Measurements from ENCODE around the gene BEST1. TPM values are rescaled to one million over a fixed set of nuclear protein-coding genes. Genes with fewer than 3 reads are reported as not detected.
A peak's percentile ranks its signal among the peaks of the same experiment; 100 is the strongest.

The BEST1 gene
- total RNA-seq, 1 donor from 2014 or later, result 4.5 TPM

DNA sequence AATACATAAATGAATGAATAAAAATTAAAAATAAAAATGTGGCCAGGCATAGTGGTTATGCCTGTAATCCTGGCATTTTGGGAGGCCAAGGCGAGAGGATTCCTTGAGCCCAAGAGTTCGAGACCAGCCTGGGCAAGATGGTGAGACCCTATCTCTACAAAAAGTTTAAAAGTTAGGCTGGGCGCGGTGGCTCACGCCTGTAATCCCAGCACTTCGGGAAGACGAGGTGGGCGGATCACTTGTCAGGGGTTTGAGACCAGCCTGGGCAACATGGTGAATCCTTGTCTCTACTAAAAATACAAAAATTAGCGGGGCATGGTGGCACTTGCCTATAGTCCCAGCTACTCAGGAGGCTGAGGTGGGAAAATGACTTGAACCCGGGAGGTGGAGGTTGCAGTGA lies 9.7 kb upstream of the BEST1 start:
- peaks cover 12% of the 10 kb centered on the region for H3K9me3 Mint-ChIP-seq (ENCODE audit: low read depth)
- H3K36me3 Mint-ChIP-seq (ENCODE audit: low read depth), result peaks cover 2% of the 10 kb centered on the region
- no peaks in the 10 kb centered on the region for H3K4me1 Mint-ChIP-seq (ENCODE audit: low read depth)
- H3K4me3 Mint-ChIP-seq (ENCODE audit: unreplicated experiment), result no peak overlapping the region
- peaks cover 2% of the 10 kb centered on the region for H3K27me3 Mint-ChIP-seq (ENCODE audit: low read depth)
- DNase-seq (ENCODE audit: low spot score), result no peak
- TF ChIP-seq, protein P1, sequence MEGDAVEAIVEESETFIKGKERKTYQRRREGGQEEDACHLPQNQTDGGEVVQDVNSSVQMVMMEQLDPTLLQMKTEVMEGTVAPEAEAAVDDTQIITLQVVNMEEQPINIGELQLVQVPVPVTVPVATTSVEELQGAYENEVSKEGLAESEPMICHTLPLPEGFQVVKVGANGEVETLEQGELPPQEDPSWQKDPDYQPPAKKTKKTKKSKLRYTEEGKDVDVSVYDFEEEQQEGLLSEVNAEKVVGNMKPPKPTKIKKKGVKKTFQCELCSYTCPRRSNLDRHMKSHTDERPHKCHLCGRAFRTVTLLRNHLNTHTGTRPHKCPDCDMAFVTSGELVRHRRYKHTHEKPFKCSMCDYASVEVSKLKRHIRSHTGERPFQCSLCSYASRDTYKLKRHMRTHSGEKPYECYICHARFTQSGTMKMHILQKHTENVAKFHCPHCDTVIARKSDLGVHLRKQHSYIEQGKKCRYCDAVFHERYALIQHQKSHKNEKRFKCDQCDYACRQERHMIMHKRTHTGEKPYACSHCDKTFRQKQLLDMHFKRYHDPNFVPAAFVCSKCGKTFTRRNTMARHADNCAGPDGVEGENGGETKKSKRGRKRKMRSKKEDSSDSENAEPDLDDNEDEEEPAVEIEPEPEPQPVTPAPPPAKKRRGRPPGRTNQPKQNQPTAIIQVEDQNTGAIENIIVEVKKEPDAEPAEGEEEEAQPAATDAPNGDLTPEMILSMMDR (IDR thresholded peaks at IDR 0.05), result no peak
- no peak overlapping the region for H3K27ac Mint-ChIP-seq (ENCODE audit: unreplicated experiment)

GRCh38 chr11:61945191-61945590 lies 5.0 kb upstream of the BEST1 start:
- Mint-ChIP-seq H3K36me3 (ENCODE audit: low read depth) (no peaks in the 10 kb centered on the region), H3K4me1 (ENCODE audit: low read depth) (peaks cover 31% of the 10 kb centered on the region), H3K27ac (ENCODE audit: unreplicated experiment) (no peak overlapping the region), H3K9me3 (ENCODE audit: low read depth) (no peaks in the 10 kb centered on the region), H3K4me3 (ENCODE audit: unreplicated experiment) (no peak overlapping the region), H3K27me3 (ENCODE audit: low read depth) (no peaks in the 10 kb centered on the region)
- TF ChIP-seq, protein P1 (IDR thresholded peaks at IDR 0.05), result no peak
- DNase-seq (ENCODE audit: low spot score), result no peak

- Mint-ChIP-seq H3K27ac (ENCODE audit: unreplicated experiment) (peak overlapping the region; percentile 86), H3K36me3 (ENCODE audit: low read depth) (no peaks in the 10 kb centered on the region), H3K4me1 (ENCODE audit: low read depth) (peaks cover 41% of the 10 kb centered on the region), H3K9me3 (ENCODE audit: low read depth) (no peaks in the 10 kb centered on the region), H3K4me3 (ENCODE audit: unreplicated experiment) (no peak overlapping the region), H3K27me3 (ENCODE audit: low read depth) (no peaks in the 10 kb centered on the region)
- TF ChIP-seq, protein P1 (IDR thresholded peaks at IDR 0.05), result no peak
- DNase-seq (ENCODE audit: low spot score), result no peak
These were observed 3.3 kb upstream of the BEST1 start for GRCh38 chr11:61946894-61947293.

GRCh38 chr11:61947486-61948210 lies 2.5 kb upstream of the BEST1 start:
- Mint-ChIP-seq H3K27me3 (ENCODE audit: low read depth) (no peaks in the 10 kb centered on the region), H3K4me3 (ENCODE audit: unreplicated experiment) (no peak overlapping the region), H3K4me1 (ENCODE audit: low read depth) (peaks cover 41% of the 10 kb centered on the region), H3K9me3 (ENCODE audit: low read depth) (no peaks in the 10 kb centered on the region), H3K27ac (ENCODE audit: unreplicated experiment) (peak overlapping the region; percentile 86), H3K36me3 (ENCODE audit: low read depth) (no peaks in the 10 kb centered on the region)
- TF ChIP-seq, protein P1 (IDR thresholded peaks at IDR 0.05), result peak; percentile 97
- no peak for DNase-seq (ENCODE audit: low spot score)

- no peaks in the 10 kb centered on the region for H3K9me3 Mint-ChIP-seq (ENCODE audit: low read depth)
- no peak overlapping the region for H3K27ac Mint-ChIP-seq (ENCODE audit: unreplicated experiment)
- no peak for DNase-seq (ENCODE audit: low spot score)
- no peak overlapping the region for H3K4me3 Mint-ChIP-seq (ENCODE audit: unreplicated experiment)
- no peaks in the 10 kb centered on the region for H3K36me3 Mint-ChIP-seq (ENCODE audit: low read depth)
- no peaks in the 10 kb centered on the region for H3K27me3 Mint-ChIP-seq (ENCODE audit: low read depth)
- TF ChIP-seq, protein P1 (IDR thresholded peaks at IDR 0.05), result no peak
- H3K4me1 Mint-ChIP-seq (ENCODE audit: low read depth), result peaks cover 41% of the 10 kb centered on the region
These were observed 1.6 kb upstream of the BEST1 start for GRCh38 chr11:61948505-61948904.

All from chondrocyte (in vitro differentiated cells).